Upper lobe of left lung (tissue), 6 donors: ENCODE measurements around the gene DAZAP1. TPM values are rescaled to one million over a fixed set of nuclear protein-coding genes. Genes with fewer than 3 reads are reported as not detected.
A peak's percentile ranks its signal among the peaks of the same experiment; 100 is the strongest.

Source experiments
- ATAC-seq, 2 donors: fragments of 200-7000 bp; cut with Tn5 transposase; one replicate each; pipeline ENCODE4 v1.9.1; 2022; ENCODE audit warnings: mild to moderate bottlenecking in 2 of 2, moderate library complexity in 2 of 2; ENCODE audit not compliant: low FRiP score in 2 of 2
- DNase-seq, 2 donors: peaks; one replicate each; pipeline ENCODE4 v3.0.0-alpha.2; 2019 to 2020
- H3K27ac ChIP-seq, 4 donors: fragments of 200-600 bp; sonication (generic); one replicate each; pipeline ENCODE4 v1.5.1; 2016 to 2019
- H3K27me3 ChIP-seq, 4 donors: fragments of 200-600 bp; sonication (generic); one replicate each; pipeline ENCODE4 v1.5.1; 2017 to 2019
- H3K36me3 ChIP-seq, 4 donors: fragments of 200-600 bp; sonication (generic); one replicate each; pipeline ENCODE4 v1.5.1; 2016 to 2019
- H3K4me1 ChIP-seq, 4 donors: fragments of 200-600 bp; sonication (generic); one replicate each; pipeline ENCODE4 v1.5.1; 2018 to 2019
- H3K4me3 ChIP-seq, 4 donors: fragments of 200-600 bp; sonication (generic); one replicate each; pipeline ENCODE4 v1.5.1; 2017 to 2019; ENCODE audit warnings: mild to moderate bottlenecking in 2 of 4, moderate library complexity in 1 of 4
- H3K9me3 ChIP-seq, 4 donors: fragments of 200-600 bp; sonication (generic); one replicate each; pipeline ENCODE4 v1.5.1; 2018 to 2019
- EP300 ChIP-seq, 4 donors: sonication (generic); formaldehyde crosslinking; IDR thresholded peaks; one replicate each; pipeline ENCODE4 v1.5.1; 2017; ENCODE audit warnings: antibody characterized with exemption in 4 of 4, control low read depth in 2 of 4
- POLR2A ChIP-seq, 4 donors: fragments of 450-650 bp; IDR thresholded peaks; one replicate each; pipeline ENCODE4 v1.5.1; 2016 to 2017; ENCODE audit warnings: antibody characterized with exemption in 4 of 4, mild to moderate bottlenecking in 2 of 4
- POLR2AphosphoS5 ChIP-seq, 2 donors: sonication (generic); formaldehyde crosslinking; IDR thresholded peaks; one replicate each; pipeline ENCODE4 v1.5.1; 2017; ENCODE audit warnings: antibody characterized with exemption in 2 of 2
- WGBS, 2 donors: methylation state at CpG; one replicate each; pipeline ENCODE4 v1.1.5; 2017 to 2018; 5-methylcytosine and 5-hydroxymethylcytosine counted together
- total RNA-seq, 6 donors: library from RNA; depleted of rRNA in 4 of 6; stranded (reverse); fragments of >200 nt in 4 of 6; gene quantifications; one replicate each; pipeline versions ENCODE4 v1.1.0 to v1.2.1, GENCODE V29; 2016 to 2021
- TF ChIP-seq, protein P1 (sequence below), 6 experiments: fragments of 450-650 bp in 4 of 6; fragments of 200-600 bp in 2 of 6; sonication (generic) in 2 of 6; IDR thresholded peaks; one replicate each; pipeline ENCODE4 v1.5.1; 2016 to 2019; ENCODE audit warnings: antibody characterized with exemption in 6 of 6
- donor health status: DM: no; HTN: no; CAD: no; lungs with moderate emphysema.
- donor health status: DM: no; HTN: yes; CAD: no; lungs with severe emphysema.

Gene DAZAP1
- total RNA-seq, 6 donors from 2014 or later: 38.9 to 107 (median 78.7) TPM

DNA sequence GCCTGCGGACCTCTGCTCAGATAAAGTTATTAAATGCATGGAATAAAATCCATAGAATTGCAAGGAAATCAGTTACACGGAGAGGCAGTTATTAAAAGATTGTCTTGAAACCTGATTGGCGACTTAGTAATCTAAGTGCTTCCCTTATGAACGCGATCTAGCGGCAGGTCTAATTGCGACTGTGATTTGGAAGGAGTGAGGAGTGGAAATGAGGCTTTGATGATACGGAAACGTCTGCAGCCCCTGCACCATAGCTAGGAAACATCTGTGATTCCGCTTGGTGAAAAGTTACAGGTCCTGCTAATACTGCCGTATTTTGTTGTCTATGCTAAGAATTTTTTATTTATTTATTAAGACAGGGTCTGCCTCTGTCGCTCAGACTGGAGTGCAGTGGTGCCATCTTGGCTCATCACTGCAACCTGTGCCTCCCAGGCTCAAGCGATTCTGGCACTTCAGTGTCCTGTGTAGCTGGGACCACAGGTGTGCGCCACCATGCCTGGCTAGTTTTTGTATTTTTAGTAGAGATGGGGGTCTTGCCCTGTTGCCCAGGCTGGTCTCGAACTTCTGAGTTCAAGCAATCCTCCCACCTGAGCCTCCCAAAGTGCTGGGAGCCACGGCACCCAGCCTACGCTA is 22.8 kb upstream of the DAZAP1 start:
- no peak for ATAC-seq
- peak overlapping the region; percentile 63 to 100 (median 96) for H3K4me3 ChIP-seq
- TF ChIP-seq, protein P1, sequence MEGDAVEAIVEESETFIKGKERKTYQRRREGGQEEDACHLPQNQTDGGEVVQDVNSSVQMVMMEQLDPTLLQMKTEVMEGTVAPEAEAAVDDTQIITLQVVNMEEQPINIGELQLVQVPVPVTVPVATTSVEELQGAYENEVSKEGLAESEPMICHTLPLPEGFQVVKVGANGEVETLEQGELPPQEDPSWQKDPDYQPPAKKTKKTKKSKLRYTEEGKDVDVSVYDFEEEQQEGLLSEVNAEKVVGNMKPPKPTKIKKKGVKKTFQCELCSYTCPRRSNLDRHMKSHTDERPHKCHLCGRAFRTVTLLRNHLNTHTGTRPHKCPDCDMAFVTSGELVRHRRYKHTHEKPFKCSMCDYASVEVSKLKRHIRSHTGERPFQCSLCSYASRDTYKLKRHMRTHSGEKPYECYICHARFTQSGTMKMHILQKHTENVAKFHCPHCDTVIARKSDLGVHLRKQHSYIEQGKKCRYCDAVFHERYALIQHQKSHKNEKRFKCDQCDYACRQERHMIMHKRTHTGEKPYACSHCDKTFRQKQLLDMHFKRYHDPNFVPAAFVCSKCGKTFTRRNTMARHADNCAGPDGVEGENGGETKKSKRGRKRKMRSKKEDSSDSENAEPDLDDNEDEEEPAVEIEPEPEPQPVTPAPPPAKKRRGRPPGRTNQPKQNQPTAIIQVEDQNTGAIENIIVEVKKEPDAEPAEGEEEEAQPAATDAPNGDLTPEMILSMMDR (IDR thresholded peaks at IDR 0.05): no peak

GRCh38 chr19:1385816-1386215 is 21.6 kb upstream of the DAZAP1 start:
- 100% methylated on average over 3 of the region's 3 CpGs for WGBS, 2 donors
- H3K4me3 ChIP-seq: no peak overlapping the region
- no peaks in the 10 kb centered on the region for H3K27me3 ChIP-seq
- H3K36me3 ChIP-seq: peaks cover 7 to 42% (median 27%) of the 10 kb centered on the region in 4 donors
- TF ChIP-seq EP300 (IDR thresholded peaks at IDR 0.05): no peak
- TF ChIP-seq POLR2A (IDR thresholded peaks at IDR 0.05): no peak
- TF ChIP-seq POLR2AphosphoS5 (IDR thresholded peaks at IDR 0.05): no peak
- TF ChIP-seq, protein P1 (IDR thresholded peaks at IDR 0.05): no peak
- H3K27ac ChIP-seq: no peak overlapping the region
- DNase-seq (no peak), ATAC-seq (no peak)
- H3K9me3 ChIP-seq: no peaks in the 10 kb centered on the region
- peaks cover 10 to 31% (median 19%) of the 10 kb centered on the region in 4 donors for H3K4me1 ChIP-seq

More for the DNA sequence above, 22.8 kb upstream of the DAZAP1 start:
- H3K36me3 ChIP-seq: peaks cover 0 to 29% (median 16%) of the 10 kb centered on the region in 4 donors
- DNase-seq: no peak
- H3K4me1 ChIP-seq: peaks cover 10 to 31% (median 19%) of the 10 kb centered on the region in 4 donors
- no peaks in the 10 kb centered on the region for H3K27me3 ChIP-seq
- WGBS, 2 donors: 30 to 31% methylated on average over 17 of the region's 17 CpGs
- peak overlapping the region; percentile 87 to 94 (median 88) for H3K27ac ChIP-seq
- no peaks in the 10 kb centered on the region for H3K9me3 ChIP-seq

DNA sequence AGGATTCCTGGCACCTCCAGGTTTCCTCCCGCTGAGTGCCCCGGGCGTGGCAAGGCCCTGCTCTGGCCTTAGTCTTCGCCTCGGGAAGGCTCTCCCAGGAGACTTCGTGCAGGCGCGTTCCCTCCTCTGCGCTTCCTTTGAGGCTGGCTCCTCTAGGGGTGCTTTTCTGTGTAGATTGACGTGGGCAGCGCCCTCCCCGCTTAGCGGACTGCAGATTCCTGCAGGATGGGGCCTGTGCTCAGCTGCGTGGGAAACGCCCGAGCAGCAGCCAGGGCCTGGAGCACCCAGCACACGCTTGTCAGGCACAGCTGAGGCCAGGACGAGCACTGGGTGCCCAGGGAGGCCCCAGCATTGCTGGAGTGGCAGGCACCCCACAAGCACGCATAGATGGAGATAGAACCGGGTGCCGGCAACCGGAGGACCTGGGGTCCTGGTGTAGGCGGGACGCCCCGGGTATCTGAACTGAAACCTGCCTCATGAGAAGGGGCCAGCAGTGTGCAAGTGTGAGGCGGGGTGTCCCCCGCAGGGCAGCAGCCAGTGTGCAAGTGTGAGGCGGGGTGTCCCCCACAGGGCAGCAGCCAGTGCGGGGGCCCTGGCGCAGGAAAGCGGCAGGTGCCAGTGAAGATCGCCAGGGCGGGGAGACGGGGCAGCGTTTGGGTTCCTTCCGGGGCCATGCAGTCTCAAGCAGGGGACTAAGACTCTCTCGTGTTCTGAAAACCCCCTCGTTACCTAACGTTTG is 20.3 kb upstream of the DAZAP1 start:
- H3K36me3 ChIP-seq: peaks cover 14 to 55% (median 37%) of the 10 kb centered on the region in 4 donors

DNA sequence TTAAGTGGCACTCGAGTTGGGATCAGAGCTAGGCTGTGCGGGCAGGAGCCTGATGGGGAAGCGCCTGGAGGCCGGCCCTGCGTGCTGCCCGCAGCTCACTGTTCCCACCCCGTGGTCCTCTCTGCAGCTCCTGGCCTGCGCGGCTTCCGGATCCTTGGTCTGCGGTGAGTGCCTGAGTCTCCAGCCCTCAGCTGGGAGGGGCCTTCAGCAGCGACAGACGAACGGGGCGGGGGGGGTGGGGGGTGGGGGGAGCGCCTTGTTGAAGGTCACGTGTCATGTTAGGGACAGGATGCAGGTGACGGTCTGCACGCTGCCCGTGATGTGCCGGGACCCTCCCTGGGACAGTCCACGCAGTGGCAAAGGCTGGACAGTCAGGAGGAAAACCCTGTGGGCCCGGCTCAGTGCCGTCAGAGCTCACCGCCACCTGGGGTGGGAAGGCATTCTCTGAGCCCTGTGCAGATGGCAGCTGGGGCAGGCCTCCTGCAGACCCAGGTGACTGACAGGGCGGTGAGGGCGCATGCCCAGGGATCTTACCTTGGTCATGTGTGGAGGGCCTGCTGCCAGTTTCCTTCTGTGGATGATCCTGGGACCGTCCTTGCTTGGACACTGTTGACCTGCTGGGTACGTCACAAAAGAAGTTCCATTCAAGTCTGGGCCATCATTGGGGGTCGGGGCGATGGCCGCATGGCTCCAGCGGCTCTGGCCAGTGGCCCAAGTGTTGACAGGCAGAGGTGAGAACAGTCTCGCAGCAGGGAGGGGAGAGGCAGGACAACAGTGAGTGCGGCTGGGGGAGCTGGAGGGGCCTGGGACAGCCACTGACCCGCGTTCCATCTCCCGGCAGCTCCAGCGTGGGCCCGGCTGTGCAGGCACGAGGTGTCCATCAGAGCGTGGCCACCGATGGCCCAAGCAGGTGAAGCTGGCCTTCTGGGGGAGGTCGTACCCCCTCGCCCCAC is 19.4 kb upstream of the DAZAP1 start:
- WGBS, 2 donors: 80 to 91% methylated on average over 14 to 41 of the region's 45 CpGs
- Histone ChIP-seq H3K4me3 (no peak overlapping the region), H3K27me3 (no peaks in the 10 kb centered on the region), H3K36me3 (peaks cover 16 to 63% (median 45%) of the 10 kb centered on the region in 4 donors), H3K4me1 (peaks cover 10 to 31% (median 19%) of the 10 kb centered on the region in 4 donors), H3K9me3 (no peaks in the 10 kb centered on the region), H3K27ac (no peak overlapping the region)
- ATAC-seq (no peak), DNase-seq (no peak)
- TF ChIP-seq, protein P1 (IDR thresholded peaks at IDR 0.05): no peak
- TF ChIP-seq EP300 (IDR thresholded peaks at IDR 0.05) (no peak), POLR2A (IDR thresholded peaks at IDR 0.05) (no peak), POLR2AphosphoS5 (IDR thresholded peaks at IDR 0.05) (no peak)

More for the DNA sequence above, 20.3 kb upstream of the DAZAP1 start:
- no peak for ATAC-seq
- Histone ChIP-seq H3K27ac (no peak overlapping the region), H3K4me3 (no peak overlapping the region), H3K9me3 (no peaks in the 10 kb centered on the region), H3K27me3 (no peaks in the 10 kb centered on the region), H3K4me1 (peaks cover 10 to 31% (median 19%) of the 10 kb centered on the region in 4 donors)
- DNase-seq: no peak
- no peak for TF ChIP-seq EP300 (IDR thresholded peaks at IDR 0.05)
- TF ChIP-seq POLR2A (IDR thresholded peaks at IDR 0.05): no peak
- TF ChIP-seq POLR2AphosphoS5 (IDR thresholded peaks at IDR 0.05): no peak
- TF ChIP-seq, protein P1 (IDR thresholded peaks at IDR 0.05): no peak
- WGBS, 2 donors: 86 to 87% methylated on average over 19 to 31 of the region's 39 CpGs
